GM10847 (cell line): ENCODE results near the gene NOD1.

Experiments
- POLR2A ChIP-seq: IDR thresholded peaks from 2 replicates; pipeline ENCODE4 v1.6.1; 2011; ENCODE audit not compliant: insufficient read length; ENCODE audit errors: extremely low read depth

The NOD1 gene

DNA sequence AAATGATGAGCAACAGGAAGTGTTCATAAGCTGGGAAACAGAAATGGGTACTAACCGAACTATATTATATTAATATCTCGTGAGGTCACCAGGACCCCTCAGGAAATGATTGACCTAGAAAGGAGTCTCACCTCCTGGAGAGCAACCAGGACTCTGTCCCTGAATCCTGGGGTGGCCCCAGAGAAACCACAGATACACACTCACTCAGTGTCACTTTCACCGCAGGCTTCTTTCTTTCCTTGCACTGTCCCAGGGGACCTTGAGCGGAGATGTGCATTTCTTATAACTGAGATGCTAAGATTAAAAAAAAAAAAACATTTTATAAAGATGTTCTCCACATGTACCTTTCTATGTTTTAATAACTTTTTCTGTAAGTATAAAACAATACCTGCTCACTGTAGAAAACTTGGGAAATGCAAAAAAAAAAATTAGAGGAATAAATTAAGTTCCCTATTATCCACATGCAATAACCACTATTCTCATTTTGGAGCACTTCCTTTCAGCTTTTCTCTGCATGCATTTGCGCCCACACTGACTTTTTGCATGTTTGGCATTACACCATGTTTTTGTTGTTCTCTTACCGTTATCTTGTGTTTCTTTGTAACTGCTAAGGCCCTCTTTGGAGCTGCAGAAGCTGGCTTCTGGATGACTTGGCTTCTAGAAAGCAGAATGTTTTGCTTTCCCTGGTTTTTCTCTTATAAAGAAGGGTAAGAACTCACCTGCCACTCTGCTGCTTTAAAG, 15.0 kb downstream of the NOD1 start:
- TF ChIP-seq POLR2A = no peak

DNA sequence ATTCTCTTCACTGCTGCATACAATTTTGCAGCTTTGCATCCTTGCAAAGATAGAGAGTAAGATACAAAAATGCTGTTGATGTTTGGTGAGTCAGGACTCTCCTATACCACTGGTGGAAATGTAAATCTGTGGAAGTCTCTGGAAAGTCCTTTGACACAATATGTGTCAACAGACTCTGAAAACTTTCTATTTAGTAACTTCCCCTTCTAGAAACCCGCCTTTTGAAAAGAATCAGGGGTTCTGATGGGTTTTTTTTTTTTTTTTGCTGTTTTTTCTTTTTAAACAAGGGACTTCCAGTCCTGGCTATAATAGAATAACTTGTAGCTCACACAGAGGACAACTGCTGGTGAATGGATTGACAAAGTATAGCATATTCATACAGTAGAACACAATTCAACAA, 16.4 kb downstream of the NOD1 start:
- TF ChIP-seq POLR2A = no peak

DNA sequence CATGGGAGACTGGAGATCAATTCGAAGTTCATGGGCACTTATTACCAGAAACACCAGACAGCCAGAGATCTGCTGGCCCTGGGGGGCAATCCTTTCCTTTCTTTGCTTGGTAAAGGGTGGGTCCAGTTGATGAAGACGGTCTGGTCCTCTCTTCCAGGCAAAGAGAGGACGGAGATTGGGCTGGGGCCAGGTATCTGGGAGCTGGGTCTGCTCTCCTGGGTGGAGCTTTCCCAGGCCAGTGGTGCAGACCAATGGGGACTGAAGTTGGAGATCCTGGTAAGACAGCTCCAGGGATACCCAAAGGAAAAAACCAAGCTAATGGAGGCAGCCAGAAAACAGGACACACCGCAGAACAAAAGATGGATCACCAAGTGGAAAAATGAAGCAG, 18.3 kb downstream of the NOD1 start:
- no peak for TF ChIP-seq POLR2A

DNA sequence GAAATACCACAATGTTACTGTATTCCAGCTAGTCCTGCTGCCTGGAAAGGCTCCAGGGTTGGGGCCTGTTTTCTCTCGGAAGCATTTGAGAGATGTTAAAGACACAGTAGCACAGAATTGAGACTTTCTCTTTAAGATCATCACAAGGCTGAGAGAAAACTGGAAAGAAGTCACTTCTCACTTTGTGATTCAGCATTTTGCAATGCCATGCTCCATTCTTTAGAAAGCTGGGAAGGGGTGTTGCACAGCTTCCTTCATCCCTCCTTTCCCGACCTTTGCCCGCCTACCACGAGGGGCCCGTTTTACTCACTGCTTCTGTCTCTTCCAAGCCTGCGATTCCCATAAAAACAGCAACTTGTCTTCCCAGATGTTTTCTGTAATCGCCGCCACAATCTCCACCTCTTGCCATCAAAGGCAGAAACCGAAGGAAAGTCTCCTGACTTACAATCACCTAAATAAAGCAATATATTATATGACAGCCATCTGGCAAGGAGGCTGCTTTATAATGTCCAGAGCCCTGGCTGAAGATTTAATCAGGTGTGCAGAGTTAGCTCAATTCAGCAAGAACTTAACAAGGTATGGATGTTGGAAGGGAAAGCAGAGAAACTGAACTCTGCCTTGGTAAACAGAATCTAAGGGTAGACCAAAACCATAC, 18.9 kb downstream of the NOD1 start:
- TF ChIP-seq POLR2A = no peak

DNA sequence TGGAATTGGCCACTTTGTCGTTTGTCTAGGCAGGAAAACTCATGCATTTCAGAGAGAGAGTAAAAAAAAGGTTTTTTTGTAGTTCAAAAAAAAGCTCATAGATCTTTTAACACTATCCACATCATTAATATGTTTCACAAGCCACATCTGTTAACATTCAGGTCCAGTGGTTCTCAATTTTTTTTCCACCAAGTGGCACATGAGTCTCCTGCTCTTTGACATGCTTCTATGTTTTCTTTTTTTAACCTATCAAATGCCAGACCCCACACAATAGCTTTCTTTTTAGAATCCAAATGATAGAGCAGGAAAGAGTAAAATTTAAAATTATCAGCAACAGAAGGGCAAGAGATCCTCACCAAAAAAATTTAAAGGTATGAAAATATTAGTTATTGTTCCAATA, 20.3 kb downstream of the NOD1 start:
- no peak for TF ChIP-seq POLR2A

DNA sequence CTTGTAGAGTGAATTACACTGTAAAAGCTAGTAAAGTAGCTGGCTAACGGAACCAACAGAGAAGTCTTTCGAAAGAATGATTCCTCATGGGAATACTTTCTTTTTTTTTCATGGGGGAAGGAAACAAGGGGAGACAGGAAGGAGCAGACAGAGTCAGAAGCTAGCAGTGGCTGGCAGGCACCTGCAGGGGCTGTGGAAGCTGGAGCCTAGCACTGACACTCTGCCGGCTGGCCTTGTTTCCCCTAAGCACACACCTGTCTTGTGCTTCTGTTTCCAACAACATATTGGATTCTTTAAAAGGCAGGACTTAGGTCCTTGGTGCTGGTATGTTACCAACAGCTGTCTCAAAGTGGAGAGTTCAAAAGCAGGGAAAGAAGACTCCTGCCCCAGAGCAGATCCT, 24.7 kb downstream of the NOD1 start:
- no peak for TF ChIP-seq POLR2A

DNA sequence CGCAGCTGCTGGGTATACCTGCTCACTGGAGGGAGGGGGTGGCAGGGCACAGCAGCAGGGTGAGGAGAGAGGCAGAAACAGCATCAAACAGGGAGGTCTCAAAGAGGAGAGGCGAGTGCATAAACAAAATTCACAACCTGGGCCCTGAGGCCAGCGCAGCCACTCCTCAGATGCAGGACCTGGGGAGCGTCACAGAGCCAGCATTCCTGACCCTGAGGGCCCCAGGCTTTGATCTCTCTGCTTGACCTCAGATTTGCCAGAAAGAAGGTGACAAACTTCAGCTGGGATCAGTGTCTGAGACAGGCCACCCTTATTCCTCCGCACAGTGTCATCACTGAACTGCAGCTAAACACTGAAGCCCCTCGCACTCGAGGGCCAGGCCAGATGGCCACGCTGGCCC, 25.6 kb downstream of the NOD1 start:
- TF ChIP-seq POLR2A = no peak

DNA sequence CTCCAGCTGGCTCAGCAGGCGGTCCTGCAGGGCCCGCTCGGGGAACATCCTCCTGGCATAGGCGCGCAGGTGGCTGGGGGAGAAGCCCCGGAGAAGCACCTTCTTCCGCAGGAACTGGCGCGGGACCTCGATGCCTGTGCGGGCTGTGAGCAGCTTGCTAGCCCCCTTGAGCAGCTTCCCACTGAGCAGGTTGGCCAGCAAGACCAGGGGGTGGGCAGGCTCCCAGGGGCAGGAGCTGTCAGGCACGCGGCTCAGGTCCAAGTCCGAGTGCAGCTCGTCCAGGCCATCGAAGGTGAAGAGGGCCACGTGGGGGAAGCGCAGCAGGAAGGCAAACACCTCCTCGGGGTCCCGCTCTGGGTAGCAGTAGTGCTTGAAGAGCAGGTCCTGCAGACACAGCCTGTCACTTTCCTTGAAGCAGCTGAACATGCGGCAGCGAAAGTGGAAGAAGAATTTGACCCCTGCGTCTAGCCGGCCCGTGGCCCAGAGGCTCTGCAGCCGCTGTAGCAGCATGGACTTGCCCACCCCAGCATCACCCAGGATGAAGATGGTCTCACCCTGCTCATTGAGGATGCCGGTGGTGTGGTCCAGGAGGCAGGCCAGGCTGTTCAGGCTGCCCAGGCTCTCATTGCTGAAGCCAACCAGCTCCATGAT, 26.2 kb downstream of the NOD1 start:
- no peak for TF ChIP-seq POLR2A

- TF ChIP-seq POLR2A = no peak
Observed at GRCh38 chr7:30451539-30452279, 26.9 kb downstream of the NOD1 start.

DNA sequence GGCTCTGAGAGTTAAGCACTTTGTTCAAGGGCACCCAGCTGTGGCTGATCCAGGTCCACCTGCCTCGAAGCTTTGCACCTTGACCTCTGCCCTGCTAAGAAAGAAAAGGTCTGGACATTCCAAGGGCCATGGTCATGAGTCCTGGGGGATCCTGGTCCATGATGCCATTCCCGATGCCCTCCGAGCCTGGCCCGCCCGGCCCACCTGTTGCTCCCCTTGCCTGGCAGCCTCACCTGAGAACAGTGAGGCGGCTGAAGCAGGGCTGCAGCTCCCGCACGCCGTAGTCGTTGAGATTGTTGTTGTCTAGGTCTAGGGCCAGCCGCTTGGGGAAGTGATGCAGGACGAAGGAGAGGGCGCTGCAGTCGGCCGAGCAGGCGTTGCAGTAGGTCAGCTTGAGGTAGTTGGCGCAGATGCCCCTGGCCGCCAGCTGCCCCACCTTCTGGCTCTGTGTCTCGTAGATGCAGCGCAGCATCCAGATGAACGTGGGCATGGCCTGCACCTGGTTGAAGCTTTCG, 27.5 kb downstream of the NOD1 start:
- no peak for TF ChIP-seq POLR2A

DNA sequence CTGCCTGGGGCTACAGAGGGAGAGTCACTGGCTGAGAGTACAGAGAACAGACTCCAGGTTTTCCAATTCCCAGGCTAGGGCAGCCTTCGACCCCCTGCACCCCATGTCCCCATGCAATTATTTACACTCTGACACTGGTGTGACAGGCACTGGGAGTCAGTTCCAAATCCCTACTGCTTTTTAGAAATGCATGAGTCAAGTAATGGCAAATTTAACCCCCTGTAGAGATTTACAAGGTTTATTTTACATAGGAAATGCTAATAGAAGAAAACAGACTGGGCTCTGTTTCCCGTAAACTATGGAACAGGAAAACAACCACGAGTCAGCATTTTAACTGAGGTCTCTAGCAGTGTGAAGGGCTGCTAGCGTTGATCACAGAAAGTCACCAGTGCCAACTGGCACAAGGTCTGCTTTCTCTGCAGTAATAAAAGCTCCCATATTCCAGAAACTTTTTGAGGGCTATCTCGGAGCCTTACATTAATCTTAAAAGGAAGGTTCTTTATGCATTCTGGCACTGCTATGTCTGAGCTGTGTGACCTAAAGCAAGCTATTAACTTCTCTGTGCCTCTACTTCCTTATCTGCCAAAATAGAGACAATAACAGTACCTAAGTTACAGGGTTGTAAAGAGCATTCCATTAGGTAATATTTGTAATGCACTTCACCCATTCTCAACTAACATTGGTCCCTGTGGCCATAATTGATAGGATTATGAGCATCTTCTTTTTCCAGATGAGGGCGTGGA, 28.2 kb downstream of the NOD1 start:
- TF ChIP-seq POLR2A = no peak

- no peak for TF ChIP-seq POLR2A
Observed at GRCh38 chr7:30448461-30449189, 30.0 kb downstream of the NOD1 start.

DNA sequence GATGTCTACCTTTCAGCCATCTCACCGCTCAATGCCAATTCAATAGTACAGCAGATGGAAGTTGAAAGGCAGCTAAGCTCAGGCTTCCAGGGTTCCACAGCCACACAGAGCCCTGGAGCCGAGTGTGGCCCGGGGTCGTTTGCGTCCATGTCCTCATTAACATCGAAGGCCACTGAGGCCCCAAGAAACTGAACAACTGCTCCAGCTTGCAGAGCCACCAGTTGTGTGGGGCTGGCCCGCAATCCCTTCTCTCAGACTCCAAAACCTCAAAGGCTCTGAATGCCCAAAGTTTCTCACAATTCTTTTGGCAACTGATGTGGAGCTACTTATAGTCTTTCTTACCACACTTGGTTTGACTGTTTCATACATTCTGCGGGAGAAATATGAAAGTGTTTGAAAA, 31.1 kb downstream of the NOD1 start:
- no peak for TF ChIP-seq POLR2A

DNA sequence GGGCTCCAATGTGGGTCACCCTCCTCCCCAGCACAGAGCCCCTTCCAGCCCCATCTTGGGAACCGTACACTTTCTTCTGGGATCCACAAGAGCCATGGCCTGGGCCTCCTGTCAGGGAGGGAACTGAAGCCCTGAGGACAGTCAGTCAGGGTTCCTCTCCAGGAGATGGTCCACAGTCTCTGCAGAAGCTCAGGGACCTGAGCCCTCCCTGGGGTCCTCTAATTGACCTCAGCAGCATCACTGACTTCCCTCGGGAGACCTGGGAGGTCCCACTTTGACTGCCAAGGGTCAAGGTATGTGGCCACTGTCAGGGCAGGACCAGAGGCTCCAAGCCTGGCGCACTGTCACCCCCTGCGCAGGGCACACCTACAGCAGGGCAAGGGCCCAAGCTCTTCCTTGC, 32.3 kb downstream of the NOD1 start:
- no peak for TF ChIP-seq POLR2A
